Midbrain (tissue), 1 donor: ENCODE results near the gene SLC16A8.
"Not testable (repeated sequence)": the region's sequence is repeated elsewhere in the genome, so short reads cannot be mapped to it uniquely, and the experiment has no call there.

ENCODE experiments used
- DNase-seq: peaks from one replicate; lab custom pipeline; 2025; lab: John Stamatoyannopoulos, UW

The SLC16A8 gene

GRCh38 chr22:38043151-38044039 is 40.6 kb downstream of the SLC16A8 start:
- DNase-seq: no peak

DNA sequence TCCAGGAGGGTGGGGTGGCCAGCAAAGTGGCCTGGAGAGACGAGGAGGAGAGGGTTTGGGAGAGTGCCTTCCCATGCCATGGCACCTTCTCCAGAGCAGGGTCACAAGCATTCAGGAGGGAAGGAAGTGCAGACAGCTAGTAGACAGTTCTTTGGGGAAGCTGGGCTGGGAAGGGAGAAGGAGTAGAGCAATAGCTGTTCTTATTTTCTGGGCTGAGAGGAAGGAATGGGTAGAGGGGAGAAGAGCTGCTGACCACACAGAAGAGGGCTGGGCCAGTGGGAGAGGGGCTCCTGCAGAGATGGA is 41.5 kb downstream of the SLC16A8 start:
- no peak for DNase-seq

DNA sequence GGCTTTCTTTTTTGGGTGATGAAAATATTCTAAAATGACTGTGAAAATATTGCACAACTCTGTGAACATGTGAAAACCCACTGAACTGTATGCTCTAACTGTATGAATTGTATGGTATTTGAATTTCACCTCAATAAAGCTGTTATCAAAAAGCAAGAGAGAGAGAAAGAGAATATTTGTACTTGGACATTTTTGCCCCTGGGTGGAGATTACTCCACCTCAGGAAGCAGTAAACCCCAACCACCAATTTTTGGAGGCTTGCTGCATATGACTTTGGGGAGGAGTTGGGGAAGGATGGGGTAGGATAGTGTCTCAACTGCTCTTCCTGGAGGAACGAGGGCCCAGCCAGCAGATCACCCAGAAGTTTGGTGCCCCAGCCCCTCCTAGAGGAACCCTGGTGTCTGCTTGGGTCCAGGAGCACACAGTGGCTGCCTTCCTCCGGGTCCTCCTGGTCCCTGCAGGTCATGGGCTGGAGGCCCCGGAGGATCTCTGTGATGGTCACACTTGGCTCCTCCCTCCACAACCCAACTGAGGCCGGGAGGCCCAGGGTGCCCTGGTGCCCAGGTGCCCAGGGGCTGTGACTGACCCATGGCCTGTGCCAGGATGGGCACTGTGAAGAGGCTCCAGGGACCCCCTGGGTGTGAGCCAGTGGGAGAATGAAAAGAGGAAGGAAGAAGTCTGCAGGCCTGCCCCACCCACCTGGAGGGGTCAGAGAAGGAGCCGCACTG is 42.1 kb downstream of the SLC16A8 start:
- DNase-seq: no peak

- DNase-seq: no peak
Observed at GRCh38 chr22:38040953-38041759, 42.8 kb downstream of the SLC16A8 start.

- DNase-seq: no peak
Observed at GRCh38 chr22:38038890-38039812, 44.8 kb downstream of the SLC16A8 start.

DNA sequence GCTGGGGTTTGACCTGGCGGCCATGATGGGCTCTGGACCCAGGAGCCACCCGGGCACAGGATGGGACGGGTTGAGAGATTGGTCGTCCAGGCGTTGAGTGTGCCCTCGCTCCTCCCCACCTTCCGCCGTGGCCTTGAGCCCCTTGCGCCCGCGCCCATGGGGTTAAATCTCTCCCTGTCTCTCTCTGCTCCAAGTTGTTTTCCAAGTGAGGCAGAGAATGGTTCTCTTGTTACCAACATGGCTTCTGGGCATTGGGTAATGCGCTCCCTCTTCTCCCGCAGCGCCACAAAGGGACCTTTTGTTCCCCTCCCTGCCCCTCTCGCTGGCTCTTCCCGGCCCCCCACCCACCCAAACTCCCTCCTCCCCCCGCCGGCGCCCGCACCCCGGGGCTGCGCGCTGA is 45.6 kb downstream of the SLC16A8 start:
- peak; percentile 88 for DNase-seq

GRCh38 chr22:38037367-38038150 is 46.4 kb downstream of the SLC16A8 start:
- DNase-seq: not testable (repeated sequence)

DNA sequence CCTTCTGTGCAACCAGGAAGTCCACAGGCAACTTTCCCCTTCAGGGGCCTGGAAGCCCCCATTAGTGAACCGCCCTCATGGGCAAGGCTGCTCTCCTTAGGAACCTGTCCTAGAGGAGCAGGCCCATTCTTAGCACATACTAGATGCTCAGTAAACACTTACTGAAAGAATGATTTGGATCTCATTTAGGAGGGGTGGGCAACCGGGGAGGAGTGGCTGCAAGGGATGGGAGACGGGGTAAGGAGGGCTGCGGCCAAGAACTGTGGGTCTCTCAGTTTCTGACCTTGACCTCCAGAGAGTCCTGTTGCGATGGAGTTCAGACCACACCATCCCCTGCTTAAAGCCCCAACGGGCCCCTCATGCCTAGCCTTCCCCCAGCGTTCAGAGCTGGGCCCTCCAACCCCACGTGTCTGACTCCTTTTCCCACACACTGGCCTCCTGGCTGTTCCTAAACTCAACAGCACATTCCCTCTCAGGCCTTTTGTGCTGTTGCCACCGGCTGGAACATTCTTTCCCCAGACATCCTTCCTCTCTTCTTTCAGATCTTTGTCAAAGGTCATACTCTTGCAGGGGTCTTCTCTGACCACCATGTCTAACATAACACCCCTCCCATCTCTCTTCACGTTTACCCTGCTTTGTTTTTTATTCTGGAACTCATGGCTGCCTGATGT is 47.5 kb downstream of the SLC16A8 start:
- DNase-seq: no peak

DNA sequence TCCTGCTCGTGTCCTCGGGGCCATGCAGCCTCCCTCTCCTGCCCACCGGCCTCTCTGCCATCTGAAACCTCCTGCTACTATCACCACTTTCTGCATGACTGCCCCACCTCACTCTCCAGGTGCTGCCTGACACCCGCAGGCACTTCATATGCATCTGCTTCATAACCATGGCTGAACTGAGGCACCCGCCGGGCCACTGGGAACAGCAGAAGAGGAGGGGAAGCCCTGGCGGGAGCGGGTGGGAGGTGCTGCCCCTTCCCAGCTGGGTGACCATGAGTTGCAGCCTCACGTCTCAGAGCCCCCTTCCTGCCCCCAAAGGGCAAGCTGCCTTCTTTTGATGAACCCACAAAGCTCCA is 48.5 kb downstream of the SLC16A8 start:
- no peak for DNase-seq

DNA sequence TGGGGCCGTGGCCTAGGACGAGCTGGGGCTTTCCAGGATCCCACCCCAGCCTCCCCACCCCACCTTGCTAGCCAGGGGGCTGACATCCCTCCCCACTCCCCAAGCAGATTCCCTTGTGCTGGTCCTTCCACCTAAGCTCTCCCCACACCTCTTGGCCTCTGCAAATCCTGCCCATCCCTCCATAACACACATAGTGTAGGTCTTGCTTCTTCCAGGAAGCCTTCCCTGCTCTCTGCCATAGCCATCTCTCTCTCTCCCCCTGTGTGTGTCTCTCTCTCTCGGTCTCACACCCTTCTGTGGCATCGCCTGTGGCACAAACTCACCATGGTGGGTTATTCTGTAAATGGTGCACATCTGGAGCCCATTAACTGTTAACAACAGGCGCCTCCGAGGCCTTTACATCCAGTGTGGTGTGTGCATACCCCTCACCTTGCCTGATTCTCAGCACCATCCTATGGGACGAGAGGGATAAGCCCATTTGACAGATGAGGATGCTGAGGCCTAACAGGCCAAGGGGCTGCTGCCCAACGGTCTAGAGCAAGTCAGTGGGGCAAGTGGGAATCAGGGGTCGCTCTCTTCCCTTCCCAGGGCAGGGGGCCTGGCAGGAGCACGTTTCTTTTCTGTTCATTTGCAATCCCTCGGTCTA is 49.0 kb downstream of the SLC16A8 start:
- no peak for DNase-seq

DNA sequence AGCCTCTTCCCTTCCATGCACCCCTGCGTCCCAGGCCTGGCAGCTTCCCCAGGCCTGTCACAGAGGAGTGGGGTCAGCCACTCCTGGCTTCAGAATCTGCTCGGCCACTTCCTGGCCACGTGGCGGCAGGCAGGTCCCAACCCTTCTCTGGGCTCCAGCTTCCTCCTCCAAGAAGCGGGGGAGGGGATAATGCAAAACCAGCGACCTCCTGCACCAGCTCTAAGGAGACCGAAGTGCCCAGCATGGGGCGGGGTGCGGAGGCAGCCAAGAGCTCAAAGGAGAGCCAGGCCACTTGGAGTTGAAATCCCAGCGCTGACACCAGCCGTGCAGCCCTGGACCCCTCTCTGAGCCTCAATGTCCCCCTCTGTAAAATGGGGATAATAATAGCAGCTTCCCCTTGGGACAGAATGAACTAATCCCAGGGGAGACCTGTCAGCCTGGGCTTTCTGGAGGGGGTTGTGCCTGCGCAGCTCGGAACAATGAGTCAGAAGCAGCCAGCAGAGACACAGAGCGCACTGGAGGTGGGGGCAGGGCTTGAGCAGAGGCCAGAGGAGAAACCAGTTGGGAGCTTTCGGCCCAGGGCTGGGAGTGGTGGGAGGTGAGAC is 49.6 kb downstream of the SLC16A8 start:
- DNase-seq: peak; percentile 86

DNA sequence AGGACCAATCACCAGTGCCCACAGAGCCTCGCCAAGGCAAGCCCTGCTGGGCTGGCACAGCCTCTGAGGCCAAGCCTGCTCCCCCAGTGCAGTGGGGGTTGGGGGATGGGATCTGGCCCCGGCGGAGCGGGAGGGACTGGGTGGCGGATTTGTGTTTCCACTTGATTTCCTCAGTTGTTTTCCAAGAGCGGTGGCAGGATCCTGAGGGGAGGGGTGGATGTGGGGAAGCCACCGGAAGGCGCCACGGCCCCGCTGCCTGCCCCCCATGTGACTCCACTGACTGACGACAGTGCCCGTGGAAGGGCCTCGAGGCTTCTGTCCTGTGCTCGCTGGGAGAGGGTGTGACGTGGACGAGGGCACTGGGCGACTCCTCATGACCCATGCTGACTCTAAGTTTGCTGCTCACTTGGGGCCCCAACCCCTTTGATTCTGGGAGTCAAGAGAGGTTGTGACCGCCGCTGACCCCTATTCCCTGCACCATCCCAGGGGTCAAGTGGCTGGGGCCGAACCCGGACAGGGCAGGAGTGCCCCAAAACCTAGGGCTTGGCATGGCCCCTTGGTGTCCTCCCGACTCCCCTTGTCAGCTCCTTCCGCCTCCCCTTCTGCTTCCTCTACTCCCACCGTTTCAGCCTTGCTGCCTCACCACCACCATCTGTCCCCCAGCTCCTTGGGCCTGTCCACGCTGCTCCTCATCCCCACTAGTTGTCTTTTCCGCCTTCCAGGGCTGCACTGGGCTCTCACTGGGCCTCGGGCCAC is 50.3 kb downstream of the SLC16A8 start:
- DNase-seq: peak; percentile 90

DNA sequence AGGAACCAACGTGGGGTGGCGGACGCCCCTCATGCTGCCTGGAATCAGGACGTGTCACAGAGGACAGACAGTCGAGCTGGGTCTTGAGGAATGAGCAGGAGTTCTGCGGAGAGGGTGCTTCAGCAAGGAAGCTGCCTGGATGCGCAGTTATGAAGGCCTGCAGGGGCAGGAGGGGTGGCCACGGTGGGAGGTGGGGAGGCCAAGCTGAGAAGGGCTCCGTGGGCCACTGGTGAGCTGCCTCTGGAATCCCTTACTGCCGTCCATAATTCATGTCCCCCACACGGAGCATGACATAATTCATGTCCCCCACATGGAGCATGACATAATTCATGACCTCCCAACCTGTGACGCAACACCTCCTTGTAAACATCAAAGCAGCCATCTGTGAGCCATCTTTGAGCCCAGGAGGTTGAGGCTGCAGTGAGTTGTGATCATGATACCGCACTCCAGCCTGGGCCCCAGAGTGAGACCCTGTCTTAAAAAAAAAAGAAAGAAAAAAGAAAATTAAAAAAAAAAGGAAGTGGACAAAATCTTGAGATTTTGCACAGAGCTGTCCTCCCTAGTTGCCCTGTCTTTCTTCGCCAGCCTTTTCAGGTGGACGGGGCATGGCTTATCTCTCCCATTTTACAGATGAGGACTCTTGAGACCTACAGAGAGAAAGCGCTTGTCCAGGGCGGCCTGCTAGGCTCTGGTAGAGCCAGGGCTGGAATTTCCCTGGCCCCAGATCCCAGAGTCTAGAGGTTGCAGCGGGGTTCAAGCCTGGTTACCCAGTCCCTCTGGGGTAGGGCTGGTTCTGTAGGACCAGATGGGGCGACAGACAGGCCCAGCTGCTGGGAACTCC is 51.1 kb downstream of the SLC16A8 start:
- no peak for DNase-seq

DNA sequence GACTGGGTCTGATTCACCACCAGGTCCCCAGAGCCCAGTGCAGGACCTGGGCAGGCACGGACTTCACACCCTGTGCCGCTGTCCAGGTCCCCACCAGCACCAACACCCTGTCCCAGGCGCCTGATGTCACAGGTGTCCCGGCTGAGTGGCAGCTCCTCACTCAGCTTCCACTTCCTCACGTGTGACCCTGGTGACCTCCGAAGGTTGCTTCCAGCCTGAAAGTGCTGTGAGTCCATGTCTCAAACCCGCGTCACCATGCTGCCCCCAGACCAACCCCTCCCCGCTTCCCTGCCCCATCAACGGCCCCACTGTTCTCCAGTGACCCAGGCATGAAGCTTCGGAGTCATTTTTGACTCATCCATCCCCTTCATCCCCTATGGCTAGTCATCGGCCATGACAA is 52.5 kb downstream of the SLC16A8 start:
- DNase-seq: no peak

- DNase-seq: no peak
Observed at GRCh38 chr22:38030311-38031133, 53.5 kb downstream of the SLC16A8 start.

DNA sequence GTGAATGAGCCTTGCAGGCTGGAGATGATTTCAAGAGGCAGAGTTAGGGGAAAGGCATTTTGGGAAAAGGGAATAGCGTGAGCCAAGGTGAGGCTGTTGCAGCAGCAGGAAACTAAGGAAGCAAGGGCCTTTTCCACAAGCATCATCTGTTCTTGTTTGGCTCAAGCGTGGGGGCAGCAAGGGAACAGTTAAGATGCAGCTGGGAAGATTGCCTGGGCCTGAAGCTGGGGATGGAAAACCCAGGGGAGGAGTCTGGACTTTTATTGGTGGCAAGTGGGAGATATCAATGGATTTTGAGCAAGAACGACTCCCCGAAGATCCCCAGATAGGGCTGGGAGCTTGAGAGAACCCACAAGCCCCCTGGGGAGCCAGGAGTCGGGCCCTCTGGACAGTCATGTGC is 54.1 kb downstream of the SLC16A8 start:
- DNase-seq: no peak

DNA sequence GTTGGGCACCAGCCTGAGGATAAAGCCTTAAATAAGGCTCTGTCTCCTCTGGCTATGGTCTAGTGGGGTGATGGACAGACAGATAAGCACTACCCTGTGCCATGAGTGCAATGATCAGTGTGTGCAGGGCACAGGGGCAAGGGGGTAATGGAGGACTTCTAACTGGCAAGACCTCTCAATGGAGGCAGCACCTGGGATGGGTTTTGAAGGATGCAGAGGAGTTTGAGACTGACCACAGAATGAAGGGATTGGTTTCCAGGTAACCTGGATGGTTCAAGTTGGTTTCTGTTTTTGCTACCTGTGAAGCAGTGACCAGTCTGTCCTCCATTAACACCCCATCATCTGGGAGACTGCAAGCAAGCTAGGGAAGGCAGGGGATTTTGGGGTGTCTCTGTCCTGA is 54.6 kb downstream of the SLC16A8 start:
- DNase-seq: no peak
